MCF 10A (cell line): Measurements from ENCODE around the gene UNC79. TPM values are rescaled to one million over a fixed set of nuclear protein-coding genes. Genes with fewer than 3 reads are reported as not detected.

Experiments used
- BruUV-seq: library from RNA; stranded (reverse); fragments of 400-500 nt; replicated peaks from 2 replicates; lab custom pipeline; 2021; lab: Mats Ljungman, UMichigan
- CTCF ChIA-PET: fragments of 300-600 bp; sonication (Branson Sonifier 250); formaldehyde crosslinking; extraction: SDS; loops from one replicate; lab custom pipeline; 2021; ENCODE audit warnings: antibody characterized with exemption, inconsistent platforms; lab: Yijun Ruan, JAX
- POLR2A ChIA-PET: fragments of 300-600, 350-650 bp; sonication (Branson Sonifier 250); formaldehyde crosslinking; extraction: SDS; loops from one replicate; lab custom pipeline; 2020; ENCODE audit warnings: antibody characterized with exemption, inconsistent platforms; lab: Yijun Ruan, JAX
- DNase-seq: peaks from one replicate; pipeline ENCODE4 v3.0.0-alpha.2; 2018; ENCODE audit not compliant: unreplicated experiment
- H3K27ac Mint-ChIP-seq: one replicate; pipeline ENCODE4 v1.8.0; 2022; ENCODE audit warnings: mild to moderate bottlenecking, low read depth, mixed read lengths; ENCODE audit not compliant: unreplicated experiment
- H3K27me3 Mint-ChIP-seq: one replicate; pipeline ENCODE4 v1.8.0; 2022; ENCODE audit warnings: mixed read lengths; ENCODE audit not compliant: insufficient read depth, unreplicated experiment
- H3K36me3 Mint-ChIP-seq: one replicate; pipeline ENCODE4 v1.8.0; 2022; ENCODE audit warnings: mild to moderate bottlenecking, moderate library complexity, mixed read lengths; ENCODE audit not compliant: insufficient read depth, unreplicated experiment
- H3K4me1 Mint-ChIP-seq: one replicate; pipeline ENCODE4 v1.8.0; 2022; ENCODE audit warnings: mixed read lengths; ENCODE audit not compliant: insufficient read depth, unreplicated experiment
- H3K4me3 Mint-ChIP-seq: one replicate; pipeline ENCODE4 v1.8.0; 2022; ENCODE audit warnings: mild to moderate bottlenecking, moderate library complexity, mixed read lengths; ENCODE audit not compliant: unreplicated experiment
- H3K9me3 Mint-ChIP-seq: one replicate; pipeline ENCODE4 v1.8.0; 2022; ENCODE audit warnings: mixed read lengths; ENCODE audit not compliant: unreplicated experiment
- intact Hi-C: fragments of 100-400 bp; cut with micrococcal nuclease; formaldehyde crosslinking; loops from 2 replicates; pipeline ENCODE4 v1.14.1; 2022
- total RNA-seq: library from RNA; stranded (reverse); gene quantifications from 2 replicates; pipeline ENCODE4 v1.2.3, GENCODE V29; 2022
- TF ChIP-seq, protein P1 (sequence below): fragments of 200-600 bp; IDR thresholded peaks from one replicate; pipeline ENCODE4 v1.8.0; 2022; ENCODE audit warnings: antibody characterized with exemption, mild to moderate bottlenecking; ENCODE audit not compliant: unreplicated experiment

The UNC79 gene
- total RNA-seq, 1 experiment from 2014 or later: 0.05 TPM

- peak; percentile 31 for DNase-seq
- Mint-ChIP-seq H3K4me1 (no peaks in the 10 kb centered on the region), H3K27me3 (peaks cover 21% of the 10 kb centered on the region), H3K9me3 (no peaks in the 10 kb centered on the region), H3K36me3 (no peaks in the 10 kb centered on the region), H3K4me3 (no peak overlapping the region), H3K27ac (no peak overlapping the region)
- CTCF ChIA-PET: no interaction called here
- POLR2A ChIA-PET: no interaction called here
- TF ChIP-seq, protein P1, sequence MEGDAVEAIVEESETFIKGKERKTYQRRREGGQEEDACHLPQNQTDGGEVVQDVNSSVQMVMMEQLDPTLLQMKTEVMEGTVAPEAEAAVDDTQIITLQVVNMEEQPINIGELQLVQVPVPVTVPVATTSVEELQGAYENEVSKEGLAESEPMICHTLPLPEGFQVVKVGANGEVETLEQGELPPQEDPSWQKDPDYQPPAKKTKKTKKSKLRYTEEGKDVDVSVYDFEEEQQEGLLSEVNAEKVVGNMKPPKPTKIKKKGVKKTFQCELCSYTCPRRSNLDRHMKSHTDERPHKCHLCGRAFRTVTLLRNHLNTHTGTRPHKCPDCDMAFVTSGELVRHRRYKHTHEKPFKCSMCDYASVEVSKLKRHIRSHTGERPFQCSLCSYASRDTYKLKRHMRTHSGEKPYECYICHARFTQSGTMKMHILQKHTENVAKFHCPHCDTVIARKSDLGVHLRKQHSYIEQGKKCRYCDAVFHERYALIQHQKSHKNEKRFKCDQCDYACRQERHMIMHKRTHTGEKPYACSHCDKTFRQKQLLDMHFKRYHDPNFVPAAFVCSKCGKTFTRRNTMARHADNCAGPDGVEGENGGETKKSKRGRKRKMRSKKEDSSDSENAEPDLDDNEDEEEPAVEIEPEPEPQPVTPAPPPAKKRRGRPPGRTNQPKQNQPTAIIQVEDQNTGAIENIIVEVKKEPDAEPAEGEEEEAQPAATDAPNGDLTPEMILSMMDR: no peak
- BruUV-seq: no TSS peak
- intact Hi-C loops: no loop called here
Observed at GRCh38 chr14:93538413-93538812, 107.7 kb downstream of the UNC79 start.

- no peak for DNase-seq
- Mint-ChIP-seq H3K27ac (no peak overlapping the region), H3K4me3 (no peak overlapping the region), H3K36me3 (no peaks in the 10 kb centered on the region), H3K9me3 (no peaks in the 10 kb centered on the region), H3K4me1 (no peaks in the 10 kb centered on the region), H3K27me3 (peaks cover 39% of the 10 kb centered on the region)
- TF ChIP-seq, protein P1: no peak
- CTCF ChIA-PET: interaction anchor here (1.1 kb wide), 1 partner anchor 427 kb away, joined by 3 read pairs; no protein-coding TSS in a partner anchor
- no TSS peak for BruUV-seq
- POLR2A ChIA-PET: interaction anchor here (1.0 kb wide), 1 partner anchor 11 kb away, joined by 3 read pairs; no protein-coding TSS in a partner anchor
- intact Hi-C loops: loop anchor here (5.0 to 10.0 kb wide), 2 partner anchors 335 to 428 kb away; partner anchors contain the start of genes GON7 and UBR7
Observed at GRCh38 chr14:93540235-93540634, 109.5 kb downstream of the UNC79 start.

- no peaks in the 10 kb centered on the region for H3K9me3 Mint-ChIP-seq
- H3K4me3 Mint-ChIP-seq: no peak overlapping the region
- intact Hi-C loops: loop anchor here (1.0 to 10.0 kb wide), 3 partner anchors 309 to 431 kb away; partner anchors contain the start of genes GON7 and UBR7
- H3K36me3 Mint-ChIP-seq: no peaks in the 10 kb centered on the region
- BruUV-seq: no TSS peak
- no peaks in the 10 kb centered on the region for H3K4me1 Mint-ChIP-seq
- H3K27me3 Mint-ChIP-seq: peaks cover 34% of the 10 kb centered on the region
- ChIA-PET CTCF (interaction anchor here (0.7 to 1.5 kb wide), 7 partner anchors 8 to 336 kb away, joined by 3 to 8 read pairs (median 4); partner anchors contain the start of gene UBR7), POLR2A (no interaction called here)
- TF ChIP-seq, protein P1: peak; percentile 43
- H3K27ac Mint-ChIP-seq: no peak overlapping the region
- DNase-seq: peak; percentile 35
Observed at GRCh38 chr14:93543766-93544165, 113.0 kb downstream of the UNC79 start.

DNA sequence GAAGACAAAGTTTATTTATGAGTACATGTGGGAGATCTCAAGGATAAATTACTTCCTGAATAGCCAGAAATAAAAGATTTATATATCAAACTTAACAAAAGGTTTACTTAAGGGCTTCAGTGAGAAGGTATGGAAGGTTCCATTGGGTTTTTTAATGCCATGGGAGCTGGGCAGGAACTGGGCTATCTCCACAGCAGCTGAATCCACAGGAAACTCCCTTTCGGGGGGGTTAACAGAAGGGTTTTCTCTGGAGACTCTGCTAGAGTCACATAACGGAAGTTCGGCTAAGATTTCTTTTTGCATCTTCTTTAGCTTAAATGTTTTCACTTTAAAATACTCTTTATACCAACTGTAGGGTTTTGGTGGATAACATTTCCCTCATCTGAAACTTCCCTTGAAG, 113.5 kb downstream of the UNC79 start:
- peaks cover 34% of the 10 kb centered on the region for H3K27me3 Mint-ChIP-seq
- no peaks in the 10 kb centered on the region for H3K36me3 Mint-ChIP-seq
- intact Hi-C loops: loop anchor here (5.0 to 10.0 kb wide), 2 partner anchors 339 to 432 kb away; partner anchors contain the start of genes GON7 and UBR7
- DNase-seq: no peak
- H3K4me1 Mint-ChIP-seq: no peaks in the 10 kb centered on the region
- no TSS peak for BruUV-seq
- no peak overlapping the region for H3K4me3 Mint-ChIP-seq
- TF ChIP-seq, protein P1: no peak
- ChIA-PET POLR2A (no interaction called here), CTCF (interaction anchor here (0.6 to 1.5 kb wide), 6 partner anchors 9 to 338 kb away, joined by 3 to 8 read pairs (median 4); partner anchors contain the start of gene UBR7)
- no peaks in the 10 kb centered on the region for H3K9me3 Mint-ChIP-seq
- no peak overlapping the region for H3K27ac Mint-ChIP-seq
